ENCODE results near the gene IL9R.

The IL9R gene

DNA sequence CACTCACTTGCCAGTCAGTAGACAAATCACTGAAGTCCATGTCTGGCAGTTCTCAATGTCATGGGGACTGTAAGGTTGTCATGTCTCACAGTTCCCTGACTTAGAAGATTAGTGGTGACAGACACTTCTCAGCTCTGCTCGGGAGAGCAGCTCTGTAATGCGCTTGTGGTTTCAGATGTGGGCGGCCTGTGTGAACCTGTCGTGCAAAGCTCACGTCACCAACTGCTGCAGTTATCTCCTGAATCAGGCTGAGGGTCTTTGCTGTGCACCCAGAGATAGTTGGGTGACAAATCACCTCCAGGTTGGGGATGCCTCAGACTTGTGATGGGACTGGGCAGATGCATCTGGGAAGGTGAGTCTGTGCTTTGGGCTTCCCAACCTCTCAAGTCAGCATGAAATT, at the start of gene IL9R:
TSS of gene IL9R (plus strand) at position 261 of the 400 bp plus-strand sequence. CDS start at position 325, 64 bp downstream.
- no peaks in the 10 kb centered on the region for H3K9me3 ChIP-seq (ENCODE audit: control insufficient read depth in 2 of 2, low read length in 2 of 2)
- no peak within 1 kb of the TSS for H3K4me3 ChIP-seq (ENCODE audit: low read length in 2 of 2)
- H3K4me1 ChIP-seq (ENCODE audit: control insufficient read depth, insufficient read depth, low read length), result no peaks in the 10 kb centered on the region

GRCh38 chrX:155949098-155949497, 48.4 kb upstream of the IL9R start:
- Histone ChIP-seq H3K27ac (ENCODE audit: low read length) (no peak overlapping the region), H3K27me3 (ENCODE audit: control insufficient read depth in 1 of 2, insufficient read depth in 2 of 2, low read length in 2 of 2) (peaks cover 0 to 5% of the 10 kb centered on the region in 2 donors), H3K9ac (ENCODE audit: low read length in 2 of 2) (no peak overlapping the region), H3K4me3 (ENCODE audit: low read length in 2 of 2) (no peak overlapping the region), H3K36me3 (ENCODE audit: control insufficient read depth in 2 of 2, insufficient read depth in 2 of 2, low read length in 2 of 2) (no peaks in the 10 kb centered on the region), H3K4me1 (ENCODE audit: control insufficient read depth, insufficient read depth, low read length) (no peaks in the 10 kb centered on the region), H3K9me3 (ENCODE audit: control insufficient read depth in 2 of 2, low read length in 2 of 2) (no peaks in the 10 kb centered on the region)

More for the DNA sequence above, at the start of gene IL9R:
- no peak within 1 kb of the TSS for H3K27ac ChIP-seq (ENCODE audit: low read length)
- H3K9ac ChIP-seq (ENCODE audit: low read length in 2 of 2), result no peak within 1 kb of the TSS
- peaks cover 0 to 2% of the 10 kb centered on the region in 2 donors for H3K27me3 ChIP-seq (ENCODE audit: control insufficient read depth in 1 of 2, insufficient read depth in 2 of 2, low read length in 2 of 2)
- no peaks in the 10 kb centered on the region for H3K36me3 ChIP-seq (ENCODE audit: control insufficient read depth in 2 of 2, insufficient read depth in 2 of 2, low read length in 2 of 2)

- H3K9ac ChIP-seq (ENCODE audit: low read length in 2 of 2), result no peak overlapping the region
- H3K4me1 ChIP-seq (ENCODE audit: control insufficient read depth, insufficient read depth, low read length), result no peaks in the 10 kb centered on the region
- H3K4me3 ChIP-seq (ENCODE audit: low read length in 2 of 2), result no peak overlapping the region
- H3K9me3 ChIP-seq (ENCODE audit: control insufficient read depth in 2 of 2, low read length in 2 of 2), result no peaks in the 10 kb centered on the region
- no peak overlapping the region for H3K27ac ChIP-seq (ENCODE audit: low read length)
- H3K36me3 ChIP-seq (ENCODE audit: control insufficient read depth in 2 of 2, insufficient read depth in 2 of 2, low read length in 2 of 2), result no peaks in the 10 kb centered on the region
- peaks cover 0 to 5% of the 10 kb centered on the region in 2 donors for H3K27me3 ChIP-seq (ENCODE audit: control insufficient read depth in 1 of 2, insufficient read depth in 2 of 2, low read length in 2 of 2)
Measured at GRCh38 chrX:155951237-155951789, 46.2 kb upstream of the IL9R start.

- Histone ChIP-seq H3K9me3 (ENCODE audit: control insufficient read depth in 2 of 2, low read length in 2 of 2) (no peaks in the 10 kb centered on the region), H3K36me3 (ENCODE audit: control insufficient read depth in 2 of 2, insufficient read depth in 2 of 2, low read length in 2 of 2) (no peaks in the 10 kb centered on the region), H3K9ac (ENCODE audit: low read length in 2 of 2) (no peak overlapping the region), H3K27ac (ENCODE audit: low read length) (no peak overlapping the region), H3K4me1 (ENCODE audit: control insufficient read depth, insufficient read depth, low read length) (no peaks in the 10 kb centered on the region), H3K27me3 (ENCODE audit: control insufficient read depth in 1 of 2, insufficient read depth in 2 of 2, low read length in 2 of 2) (peaks cover 0 to 5% of the 10 kb centered on the region in 2 donors), H3K4me3 (ENCODE audit: low read length in 2 of 2) (no peak overlapping the region)
Measured at GRCh38 chrX:155953055-155953454, 44.4 kb upstream of the IL9R start.

GRCh38 chrX:155954793-155955192, 42.7 kb upstream of the IL9R start:
- Histone ChIP-seq H3K4me1 (ENCODE audit: control insufficient read depth, insufficient read depth, low read length) (no peaks in the 10 kb centered on the region), H3K4me3 (ENCODE audit: low read length in 2 of 2) (no peak overlapping the region), H3K27me3 (ENCODE audit: control insufficient read depth in 1 of 2, insufficient read depth in 2 of 2, low read length in 2 of 2) (peaks cover 0 to 5% of the 10 kb centered on the region in 2 donors), H3K9ac (ENCODE audit: low read length in 2 of 2) (no peak overlapping the region), H3K9me3 (ENCODE audit: control insufficient read depth in 2 of 2, low read length in 2 of 2) (no peaks in the 10 kb centered on the region), H3K36me3 (ENCODE audit: control insufficient read depth in 2 of 2, insufficient read depth in 2 of 2, low read length in 2 of 2) (no peaks in the 10 kb centered on the region), H3K27ac (ENCODE audit: low read length) (no peak overlapping the region)

- no peaks in the 10 kb centered on the region for H3K36me3 ChIP-seq (ENCODE audit: control insufficient read depth in 2 of 2, insufficient read depth in 2 of 2, low read length in 2 of 2)
- peaks cover 0 to 5% of the 10 kb centered on the region in 2 donors for H3K27me3 ChIP-seq (ENCODE audit: control insufficient read depth in 1 of 2, insufficient read depth in 2 of 2, low read length in 2 of 2)
- H3K9me3 ChIP-seq (ENCODE audit: control insufficient read depth in 2 of 2, low read length in 2 of 2), result no peaks in the 10 kb centered on the region
- H3K4me3 ChIP-seq (ENCODE audit: low read length in 2 of 2), result no peak overlapping the region
- no peak overlapping the region for H3K9ac ChIP-seq (ENCODE audit: low read length in 2 of 2)
- no peaks in the 10 kb centered on the region for H3K4me1 ChIP-seq (ENCODE audit: control insufficient read depth, insufficient read depth, low read length)
- H3K27ac ChIP-seq (ENCODE audit: low read length), result no peak overlapping the region
Measured at GRCh38 chrX:155956099-155956498, 41.4 kb upstream of the IL9R start.

GRCh38 chrX:155956649-155957048, 40.8 kb upstream of the IL9R start:
- no peak overlapping the region for H3K9ac ChIP-seq (ENCODE audit: low read length in 2 of 2)
- no peaks in the 10 kb centered on the region for H3K27me3 ChIP-seq (ENCODE audit: control insufficient read depth in 1 of 2, insufficient read depth in 2 of 2, low read length in 2 of 2)
- no peaks in the 10 kb centered on the region for H3K9me3 ChIP-seq (ENCODE audit: control insufficient read depth in 2 of 2, low read length in 2 of 2)

DNA sequence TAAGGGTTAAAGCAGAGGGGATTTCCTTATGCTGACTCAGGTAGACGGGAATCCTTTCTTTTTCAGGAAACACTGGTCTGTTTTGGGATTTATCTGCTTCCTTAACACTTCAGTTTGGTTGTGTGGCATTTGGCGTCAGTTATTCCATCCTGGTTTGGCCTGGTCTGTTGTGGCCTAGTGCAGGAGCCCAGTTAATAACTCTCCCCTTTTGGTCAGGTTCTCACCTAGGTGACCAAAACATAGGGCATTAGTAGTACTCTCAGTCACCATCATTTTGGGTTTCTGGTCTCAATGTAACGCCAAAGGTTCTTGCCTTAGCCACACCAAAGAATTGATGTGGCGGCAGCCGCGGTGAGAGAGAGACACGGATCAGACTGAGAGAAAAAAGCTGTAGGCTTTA, 39.7 kb upstream of the IL9R start:
- Histone ChIP-seq H3K27ac (ENCODE audit: low read length) (no peak overlapping the region), H3K9me3 (ENCODE audit: control insufficient read depth in 2 of 2, low read length in 2 of 2) (no peaks in the 10 kb centered on the region), H3K4me3 (ENCODE audit: low read length in 2 of 2) (no peak overlapping the region), H3K27me3 (ENCODE audit: control insufficient read depth in 1 of 2, insufficient read depth in 2 of 2, low read length in 2 of 2) (peaks cover 0 to under 1% of the 10 kb centered on the region in 2 donors), H3K4me1 (ENCODE audit: control insufficient read depth, insufficient read depth, low read length) (no peaks in the 10 kb centered on the region), H3K36me3 (ENCODE audit: control insufficient read depth in 2 of 2, insufficient read depth in 2 of 2, low read length in 2 of 2) (no peaks in the 10 kb centered on the region), H3K9ac (ENCODE audit: low read length in 2 of 2) (no peak overlapping the region)

More at GRCh38 chrX:155956649-155957048, 40.8 kb upstream of the IL9R start:
- no peak overlapping the region for H3K4me3 ChIP-seq (ENCODE audit: low read length in 2 of 2)
- no peak overlapping the region for H3K27ac ChIP-seq (ENCODE audit: low read length)
- H3K36me3 ChIP-seq (ENCODE audit: control insufficient read depth in 2 of 2, insufficient read depth in 2 of 2, low read length in 2 of 2), result no peaks in the 10 kb centered on the region
- no peaks in the 10 kb centered on the region for H3K4me1 ChIP-seq (ENCODE audit: control insufficient read depth, insufficient read depth, low read length)

GRCh38 chrX:155959018-155959587, 38.4 kb upstream of the IL9R start:
- Histone ChIP-seq H3K27ac (ENCODE audit: low read length) (no peak overlapping the region), H3K9me3 (ENCODE audit: control insufficient read depth in 2 of 2, low read length in 2 of 2) (no peaks in the 10 kb centered on the region), H3K4me1 (ENCODE audit: control insufficient read depth, insufficient read depth, low read length) (no peaks in the 10 kb centered on the region), H3K27me3 (ENCODE audit: control insufficient read depth in 1 of 2, insufficient read depth in 2 of 2, low read length in 2 of 2) (peaks cover 0 to 2% of the 10 kb centered on the region in 2 donors), H3K9ac (ENCODE audit: low read length in 2 of 2) (no peak overlapping the region), H3K4me3 (ENCODE audit: low read length in 2 of 2) (no peak overlapping the region), H3K36me3 (ENCODE audit: control insufficient read depth in 2 of 2, insufficient read depth in 2 of 2, low read length in 2 of 2) (no peaks in the 10 kb centered on the region)

- H3K9me3 ChIP-seq (ENCODE audit: control insufficient read depth in 2 of 2, low read length in 2 of 2), result peaks cover 0 to 4% of the 10 kb centered on the region in 2 donors
- no peaks in the 10 kb centered on the region for H3K36me3 ChIP-seq (ENCODE audit: control insufficient read depth in 2 of 2, insufficient read depth in 2 of 2, low read length in 2 of 2)
- H3K27ac ChIP-seq (ENCODE audit: low read length), result no peak overlapping the region
- peaks cover 0 to 2% of the 10 kb centered on the region in 2 donors for H3K27me3 ChIP-seq (ENCODE audit: control insufficient read depth in 1 of 2, insufficient read depth in 2 of 2, low read length in 2 of 2)
- H3K4me1 ChIP-seq (ENCODE audit: control insufficient read depth, insufficient read depth, low read length), result no peaks in the 10 kb centered on the region
- no peak overlapping the region for H3K9ac ChIP-seq (ENCODE audit: low read length in 2 of 2)
- no peak overlapping the region for H3K4me3 ChIP-seq (ENCODE audit: low read length in 2 of 2)
Measured at GRCh38 chrX:155962906-155963305, 34.6 kb upstream of the IL9R start.

DNA sequence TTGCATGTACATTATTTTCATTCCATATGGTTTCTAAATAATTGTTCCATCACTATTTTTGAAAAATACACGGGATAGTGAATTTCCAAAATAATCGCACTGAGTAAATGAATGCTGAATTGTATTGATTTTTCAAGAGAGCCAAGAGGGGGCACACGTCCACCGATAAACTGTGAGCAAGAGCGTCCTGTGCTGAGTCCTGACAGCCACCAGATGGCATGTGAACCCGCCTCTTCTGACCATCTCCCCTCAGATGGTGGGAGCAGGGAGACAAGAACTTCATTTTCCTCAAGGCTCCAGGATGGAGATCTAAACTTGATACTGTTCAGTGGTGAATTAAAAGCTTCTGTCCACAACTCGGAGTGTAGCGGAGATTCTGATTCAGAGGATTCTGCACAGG, 30.6 kb upstream of the IL9R start:
- H3K4me3 ChIP-seq (ENCODE audit: low read length in 2 of 2), result no peak overlapping the region
- H3K9me3 ChIP-seq (ENCODE audit: control insufficient read depth in 2 of 2, low read length in 2 of 2), result peaks cover 3 to 8% of the 10 kb centered on the region in 2 donors
- H3K9ac ChIP-seq (ENCODE audit: low read length in 2 of 2), result no peak overlapping the region
- peaks cover 2 to 4% of the 10 kb centered on the region in 2 donors for H3K27me3 ChIP-seq (ENCODE audit: control insufficient read depth in 1 of 2, insufficient read depth in 2 of 2, low read length in 2 of 2)
- no peaks in the 10 kb centered on the region for H3K4me1 ChIP-seq (ENCODE audit: control insufficient read depth, insufficient read depth, low read length)
- H3K36me3 ChIP-seq (ENCODE audit: control insufficient read depth in 2 of 2, insufficient read depth in 2 of 2, low read length in 2 of 2), result no peaks in the 10 kb centered on the region
- H3K27ac ChIP-seq (ENCODE audit: low read length), result no peak overlapping the region

Measured in stomach smooth muscle (tissue), 2 donors.